GM20431 (cell line): ENCODE measurements around the gene PBLD.
"Not testable (repeated sequence)": the region's sequence is repeated elsewhere in the genome, so short reads cannot be mapped to it uniquely, and the experiment has no call there.

Experiments
- in situ Hi-C: fragments of 300-500 bp; cut with MseI, MboI; formaldehyde crosslinking; loops from one replicate; pipeline ENCODE4 v1.15.0; 2020; ENCODE audit warnings: low sequenced_read_pairs; ENCODE audit not compliant: unreplicated experiment

Gene PBLD

DNA sequence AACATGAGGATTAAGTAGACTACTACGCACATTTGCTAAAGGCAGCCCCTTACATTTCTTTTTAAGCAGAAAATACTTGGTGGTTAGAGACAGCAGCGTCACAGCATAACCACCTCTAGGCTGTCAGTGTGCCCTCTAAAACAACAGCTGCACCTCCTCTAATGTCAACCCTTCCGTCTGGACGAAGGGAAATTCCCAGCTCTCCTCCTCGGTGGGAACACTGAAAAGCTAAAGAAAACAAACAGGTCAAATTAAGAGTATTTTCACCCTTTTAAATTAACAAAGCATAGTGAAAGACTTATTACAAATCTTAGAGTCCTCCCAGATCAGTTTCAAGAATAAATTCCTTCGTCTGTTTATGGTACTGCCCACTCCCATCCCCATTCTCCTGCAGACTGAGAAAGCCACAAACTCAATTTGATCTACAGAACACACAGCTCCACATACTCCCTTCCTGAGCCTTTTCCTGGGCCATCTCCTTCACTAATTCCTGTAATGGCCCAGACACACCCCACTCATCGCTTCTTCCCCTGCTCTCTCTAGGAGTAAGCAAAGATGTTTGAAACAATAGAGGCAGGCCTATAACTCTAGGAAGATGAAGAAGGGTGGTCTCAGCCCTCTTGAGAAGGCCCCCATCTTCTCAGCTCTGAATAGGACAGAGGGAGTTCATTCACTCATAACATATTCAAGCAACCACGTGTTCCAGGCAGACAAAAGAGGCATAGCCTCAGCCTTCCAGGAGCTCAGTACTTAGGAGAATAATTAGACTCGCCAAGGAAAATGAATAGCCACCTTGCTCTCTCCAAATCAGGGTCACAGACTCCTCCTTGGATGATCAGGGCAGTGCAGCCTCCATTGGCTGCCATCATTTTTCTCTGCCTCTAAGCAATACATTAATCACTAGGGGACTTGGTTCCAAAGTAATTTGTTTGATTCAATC lies 48.4 kb downstream of the PBLD start:
- in situ Hi-C loops: no loop called here

DNA sequence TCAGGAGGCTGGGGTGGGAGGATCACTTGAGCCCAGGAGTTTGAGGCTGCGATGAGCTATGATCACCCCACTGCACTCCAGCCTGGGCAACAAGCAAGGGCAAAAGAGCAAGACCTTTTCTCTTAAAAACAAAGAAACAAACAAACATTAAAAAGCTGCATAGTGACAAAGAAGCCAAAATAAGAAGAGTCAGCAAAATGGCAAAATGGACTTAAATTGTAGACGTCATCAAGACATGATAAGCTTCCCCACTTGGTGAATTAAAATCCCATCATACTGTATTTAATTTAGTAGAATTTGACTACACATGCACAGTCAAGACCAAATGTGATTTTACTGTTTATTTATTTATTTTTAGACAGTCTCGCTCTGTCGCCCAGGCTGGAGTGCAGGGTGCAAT lies 52.0 kb downstream of the PBLD start:
- in situ Hi-C loops: no loop called here

DNA sequence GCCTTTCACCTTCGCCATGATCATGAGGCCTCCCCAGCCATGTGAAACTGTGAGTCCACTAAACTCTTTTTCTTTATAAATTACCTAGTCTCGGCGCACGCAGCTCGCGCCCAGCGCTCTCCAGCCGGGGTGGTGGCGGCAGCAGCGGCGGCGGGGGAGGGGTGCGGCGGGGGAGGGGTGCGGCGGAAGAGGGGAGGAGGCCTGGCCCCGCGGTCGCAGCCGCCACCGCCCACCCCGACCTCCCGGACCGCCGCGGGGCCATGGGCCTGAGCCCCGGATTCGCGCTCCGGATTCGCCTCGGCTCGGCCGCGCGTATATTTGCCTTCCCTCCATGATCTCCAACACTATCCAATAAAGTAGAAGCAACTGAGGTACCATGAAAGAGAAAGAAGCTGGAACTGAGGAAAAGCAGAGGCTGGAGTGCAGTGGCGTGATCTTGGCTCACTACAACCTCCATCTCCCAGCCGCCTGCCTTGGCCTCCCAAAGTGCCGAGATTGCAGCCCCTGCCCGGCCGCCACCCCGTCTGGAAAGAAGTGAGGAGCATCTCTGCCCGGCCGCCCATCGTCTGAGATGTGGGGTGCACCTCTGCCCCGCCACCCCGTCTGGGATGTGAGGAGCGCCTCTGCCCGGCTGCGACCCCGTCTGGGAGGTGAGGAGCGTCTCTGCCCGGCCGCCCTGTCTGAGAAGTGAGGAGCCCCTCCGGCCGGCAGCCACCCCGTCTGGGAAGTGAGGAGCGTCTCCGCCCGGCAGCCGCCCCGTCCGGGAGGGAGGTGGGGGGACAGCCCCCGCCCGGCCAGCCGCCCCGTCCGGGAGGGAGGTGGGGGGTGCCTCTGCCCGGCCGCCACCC lies 53.6 kb downstream of the PBLD start:
- in situ Hi-C loops: not testable (repeated sequence)

DNA sequence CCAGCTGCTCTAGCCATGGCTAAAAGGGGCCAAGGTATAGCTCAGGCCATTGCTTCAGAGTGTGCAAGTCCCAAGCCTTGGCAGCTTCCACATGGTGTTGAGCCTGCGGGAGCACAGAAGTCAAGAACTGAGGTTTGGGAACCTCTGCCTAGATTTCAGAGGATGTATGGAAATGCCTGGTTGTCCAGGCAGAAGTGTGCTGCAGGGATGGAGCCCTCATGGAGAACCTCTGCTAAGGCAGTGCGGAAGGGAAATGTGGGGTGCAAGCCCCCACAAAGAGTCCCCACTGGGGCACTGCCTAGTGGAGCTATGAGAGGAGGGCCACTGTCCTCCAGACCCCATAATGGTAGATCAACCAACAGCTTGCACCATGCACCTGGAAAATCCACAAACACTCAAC lies 54.9 kb downstream of the PBLD start:
- in situ Hi-C loops: not testable (repeated sequence)

DNA sequence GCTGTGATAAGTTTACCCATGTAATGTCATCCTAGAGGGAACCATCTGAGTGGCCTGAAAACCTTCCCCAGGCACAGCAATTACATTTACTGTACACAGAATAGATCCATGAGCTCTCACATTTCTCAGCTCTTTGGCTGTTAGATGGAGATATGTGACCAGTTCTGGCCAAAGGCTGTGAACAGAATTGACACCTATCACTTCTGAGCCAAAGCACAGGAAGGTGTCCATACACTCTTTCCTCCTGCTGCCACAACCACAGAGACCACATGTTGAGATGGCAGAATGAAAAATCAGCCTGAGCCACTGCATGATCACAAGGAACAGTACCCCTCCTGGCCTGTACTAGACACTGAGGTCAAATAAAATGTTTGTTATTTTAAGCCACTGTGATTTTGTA lies 56.5 kb downstream of the PBLD start:
- in situ Hi-C loops: no loop called here

DNA sequence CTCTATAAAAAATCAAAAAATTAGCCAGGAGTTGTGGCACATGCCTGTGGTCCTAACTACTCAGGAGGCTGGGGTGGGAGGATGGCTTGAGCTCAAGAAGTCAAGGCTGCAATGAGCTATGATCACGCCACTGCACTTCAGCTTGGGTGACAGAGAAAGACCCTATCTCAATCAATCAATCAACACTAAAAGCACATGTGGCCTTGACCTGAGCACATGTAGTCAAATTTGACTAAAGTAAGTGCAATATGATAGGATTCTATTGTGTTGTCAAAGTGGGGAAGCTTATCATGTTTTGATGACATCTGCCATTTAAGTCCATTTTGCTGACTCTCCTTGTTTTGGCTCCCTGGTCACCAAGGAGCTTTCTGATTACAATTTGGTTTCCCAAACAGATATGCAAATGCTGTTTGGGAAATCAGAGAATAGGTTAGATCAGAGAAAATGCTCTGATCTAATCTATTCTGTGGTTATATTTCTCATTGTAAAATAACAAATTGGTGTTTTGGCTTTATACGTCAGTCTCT lies 57.1 kb downstream of the PBLD start:
- in situ Hi-C loops: no loop called here

DNA sequence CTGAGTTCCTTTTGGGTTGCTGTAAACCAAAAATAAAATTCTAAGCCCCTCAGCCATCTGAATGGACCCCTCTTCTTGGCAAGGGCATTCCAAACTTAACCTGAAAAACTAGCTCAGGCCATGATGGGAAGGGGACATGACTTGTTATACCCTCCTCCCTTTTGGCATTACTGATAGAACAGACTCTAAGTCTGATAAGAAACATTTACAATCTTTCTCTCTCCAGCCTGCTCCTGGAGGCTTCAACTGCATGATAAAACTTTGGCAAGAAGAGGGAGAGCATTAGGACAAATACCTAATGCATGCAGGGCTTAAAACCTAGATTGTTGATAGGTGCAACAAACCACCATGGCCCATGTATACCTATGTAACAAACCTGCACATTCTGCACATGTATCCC lies 59.9 kb downstream of the PBLD start:
- in situ Hi-C loops: no loop called here

DNA sequence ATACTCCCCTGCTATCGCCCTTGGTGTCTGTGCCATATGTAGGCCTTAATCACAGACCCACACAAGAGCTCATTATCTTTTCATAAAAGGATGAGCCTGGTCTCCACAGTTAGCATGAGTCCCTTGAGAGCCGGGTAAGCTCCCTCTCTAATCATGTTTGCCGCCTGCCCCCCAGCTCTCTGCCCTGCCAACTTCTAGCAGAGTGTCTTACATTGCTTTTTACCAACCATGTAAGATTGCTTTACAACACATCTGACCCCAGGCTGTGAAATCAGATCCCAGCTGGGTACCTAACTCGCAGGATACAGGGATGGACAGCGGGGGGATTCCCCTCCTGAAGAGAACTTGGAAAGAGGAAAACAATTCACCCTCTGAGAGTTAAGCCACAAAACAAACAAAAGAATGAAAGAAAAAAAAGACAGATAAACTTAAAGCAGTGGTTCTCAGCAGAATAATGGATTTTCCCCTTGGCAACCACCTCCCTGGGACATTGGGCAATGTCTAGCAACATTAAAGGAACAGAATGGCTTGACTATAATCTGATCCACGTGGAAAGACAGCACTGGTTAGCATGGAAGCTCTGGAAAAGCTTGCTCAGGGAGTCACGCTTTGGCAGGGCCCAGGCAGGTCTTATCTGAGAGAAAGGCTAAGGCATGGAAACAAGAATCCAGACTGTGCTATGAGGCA lies 61.4 kb downstream of the PBLD start:
- in situ Hi-C loops: no loop called here

DNA sequence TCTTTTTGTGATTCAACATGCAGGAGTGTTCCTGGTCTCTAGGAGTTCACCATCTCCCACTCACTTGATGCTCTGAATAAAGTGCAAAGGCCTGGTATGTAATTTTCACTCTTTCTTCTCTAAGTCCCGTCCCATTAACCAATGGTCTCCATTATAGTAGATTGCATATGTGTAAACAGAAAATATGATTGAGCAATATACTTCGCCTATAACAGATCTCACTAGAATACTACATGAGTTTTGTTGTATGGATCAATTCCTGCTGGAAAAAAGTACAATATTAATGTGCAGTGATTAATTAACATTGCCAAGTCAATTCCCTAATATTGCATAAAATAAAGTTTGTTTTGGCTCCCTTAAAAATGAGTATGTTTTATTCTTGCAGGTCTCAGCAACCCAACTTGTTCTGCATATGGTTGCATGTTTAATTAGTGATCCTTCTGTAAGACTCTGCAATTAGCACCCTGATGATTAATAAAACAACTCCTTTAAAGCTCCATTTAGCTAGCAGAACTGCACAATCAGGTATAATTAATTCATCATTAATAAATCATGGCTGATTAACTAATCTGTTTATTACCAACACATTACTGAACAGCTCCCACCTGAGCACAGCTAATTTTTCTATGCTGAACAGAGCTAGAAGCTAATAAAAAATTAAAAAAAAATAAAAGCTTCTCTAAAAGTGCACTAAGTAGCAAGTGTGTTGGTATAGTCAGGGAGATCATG lies 63.0 kb downstream of the PBLD start:
- in situ Hi-C loops: no loop called here

DNA sequence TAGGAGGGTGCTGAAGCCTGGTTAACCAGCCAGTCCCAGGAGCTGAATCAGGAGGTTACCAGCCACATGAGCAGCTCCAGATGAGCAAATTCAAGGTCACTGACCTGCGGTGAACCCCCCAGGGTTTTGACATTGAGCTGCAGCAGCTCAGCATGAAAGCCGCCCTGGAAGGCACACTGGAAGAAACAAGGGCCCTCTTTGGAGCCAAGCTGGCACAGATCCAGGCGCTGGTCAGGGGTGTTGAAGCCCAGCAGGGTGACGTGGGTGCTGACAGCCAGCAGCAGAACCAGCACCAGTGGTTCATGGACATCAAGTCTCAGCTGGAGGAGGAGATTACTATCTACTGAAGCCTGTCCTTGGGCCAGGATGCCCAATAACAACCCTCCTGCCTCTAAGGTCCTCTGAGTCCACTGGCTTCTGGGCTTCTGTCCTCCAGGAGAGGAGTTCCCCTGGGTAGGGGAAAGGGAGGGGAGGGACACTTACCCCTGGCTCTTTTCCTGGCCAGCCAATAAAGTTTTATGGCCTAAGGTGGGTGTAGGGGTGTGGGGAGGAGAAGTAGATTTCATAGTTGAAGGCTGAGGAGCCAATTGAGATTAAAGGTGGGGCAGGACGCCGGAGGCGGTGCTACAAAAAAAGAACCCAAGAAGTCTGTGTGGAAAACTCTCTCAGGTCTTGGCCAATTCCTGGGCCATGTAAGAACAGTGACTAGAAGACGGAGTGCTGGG lies 71.4 kb downstream of the PBLD start:
- in situ Hi-C loops: no loop called here

DNA sequence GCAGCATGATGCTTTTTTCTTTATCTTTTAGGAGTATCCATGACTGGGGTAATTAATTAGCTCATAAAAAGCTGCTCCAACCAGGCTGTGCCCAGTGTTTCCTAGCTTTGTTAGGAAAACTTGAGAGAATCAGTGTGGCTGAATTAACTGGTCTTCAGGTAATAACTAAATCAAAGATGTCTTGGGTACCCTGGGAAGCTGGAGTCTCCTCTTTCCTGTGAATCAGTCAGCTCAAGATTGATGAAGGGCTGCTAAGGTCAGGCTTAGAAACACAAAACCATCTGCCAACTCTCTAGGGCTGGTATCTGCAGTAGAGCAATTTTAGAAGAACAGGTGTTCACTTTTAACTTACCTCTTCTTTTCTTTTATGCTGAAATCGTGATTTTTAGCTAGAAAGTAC lies 79.4 kb downstream of the PBLD start:
- in situ Hi-C loops: no loop called here

DNA sequence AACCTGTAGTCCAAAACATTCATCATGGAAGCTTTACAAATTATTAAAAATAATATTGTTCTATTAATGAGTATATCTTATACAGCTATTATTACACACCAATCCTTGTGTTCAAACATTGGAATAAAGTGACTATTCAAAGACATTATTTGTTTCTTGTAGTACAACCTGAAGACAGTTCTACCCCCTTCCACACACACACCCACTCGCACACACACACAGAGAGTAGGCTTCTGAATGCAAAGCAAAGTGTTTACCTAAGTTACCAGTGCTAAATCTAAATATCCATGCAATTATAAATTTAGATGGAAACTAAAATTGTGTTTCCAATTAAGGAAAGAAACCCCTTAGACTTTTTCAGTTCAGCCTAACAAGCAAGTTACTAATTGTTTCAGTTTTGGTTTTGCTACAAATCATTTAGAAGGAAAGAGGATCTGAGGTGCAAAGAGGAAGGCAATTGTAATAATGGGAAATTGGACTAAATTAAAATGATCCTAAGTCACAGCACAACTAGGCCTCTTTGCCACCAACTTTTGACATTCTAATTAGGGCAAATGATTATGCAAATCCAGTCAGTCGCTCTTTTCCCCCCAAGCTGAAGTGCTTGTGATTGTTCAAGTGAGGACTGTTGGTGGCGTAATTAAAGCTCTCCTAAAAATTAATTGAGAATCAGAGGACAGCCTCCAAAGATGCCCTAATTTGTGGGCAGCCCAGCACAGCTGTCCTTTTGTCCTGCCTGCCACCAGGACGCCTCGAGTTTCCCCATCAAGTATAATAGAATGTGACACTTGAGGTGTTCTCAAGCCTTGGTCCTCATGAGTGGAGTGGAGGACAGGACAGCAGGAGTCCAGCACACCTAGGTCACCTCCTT lies 80.9 kb downstream of the PBLD start:
- in situ Hi-C loops: no loop called here

DNA sequence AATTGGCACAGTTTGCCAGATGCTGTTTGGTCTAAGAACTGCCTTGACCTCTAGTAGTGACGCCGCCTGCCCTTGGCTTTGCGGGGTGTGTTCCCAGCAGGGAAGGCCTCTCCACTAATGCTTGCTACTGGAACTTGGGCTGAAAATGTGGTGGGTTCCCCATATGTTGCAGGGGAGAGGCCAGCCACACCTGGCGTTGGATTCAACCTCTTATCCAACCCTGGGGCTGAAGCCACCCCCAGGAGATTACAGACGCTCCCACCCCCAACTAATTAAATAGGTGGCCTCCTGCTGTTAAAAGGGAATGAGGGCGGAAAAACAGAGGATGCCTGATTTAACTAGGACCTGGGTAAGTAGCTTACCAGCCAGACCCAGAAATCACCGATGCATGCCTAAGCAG lies 81.6 kb downstream of the PBLD start:
- in situ Hi-C loops: no loop called here

DNA sequence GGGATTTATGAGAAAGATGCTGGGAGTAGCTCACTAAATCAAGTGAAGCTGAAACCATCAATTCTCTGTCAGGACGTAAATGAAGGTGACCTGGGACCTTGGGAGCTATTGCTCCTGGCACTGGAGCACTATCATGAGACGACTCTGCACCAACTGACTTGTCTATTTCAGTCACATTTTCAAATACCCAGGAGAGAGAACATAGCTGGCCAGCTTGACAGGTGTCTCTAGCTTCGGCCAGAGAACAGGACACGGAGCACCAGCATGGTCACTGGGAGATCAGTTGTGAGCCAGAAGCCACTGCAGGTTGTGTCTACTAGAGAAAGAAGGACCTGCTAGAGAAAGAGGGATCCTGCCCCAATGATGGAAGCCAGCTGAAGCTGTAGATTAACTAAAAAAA lies 83.4 kb downstream of the PBLD start:
- in situ Hi-C loops: no loop called here

DNA sequence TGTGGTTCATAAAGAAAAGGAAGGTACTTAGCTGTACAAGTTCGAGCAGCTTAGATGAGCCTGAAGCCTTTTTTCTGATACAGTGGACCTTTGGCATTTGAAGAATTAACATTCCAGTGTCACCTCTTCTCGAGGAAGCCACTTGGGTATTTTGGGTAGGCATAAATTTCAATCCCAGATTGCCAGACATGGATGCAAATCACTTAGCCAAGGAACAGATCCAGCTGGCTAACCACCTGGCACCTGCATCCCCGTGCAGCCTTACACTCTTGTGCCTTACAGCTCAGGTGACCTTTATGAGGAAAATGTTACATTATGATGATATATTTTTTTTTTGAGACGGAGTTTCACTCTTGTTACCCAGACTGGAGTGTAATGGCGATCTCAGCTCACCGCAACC lies 84.8 kb downstream of the PBLD start:
- in situ Hi-C loops: no loop called here

DNA sequence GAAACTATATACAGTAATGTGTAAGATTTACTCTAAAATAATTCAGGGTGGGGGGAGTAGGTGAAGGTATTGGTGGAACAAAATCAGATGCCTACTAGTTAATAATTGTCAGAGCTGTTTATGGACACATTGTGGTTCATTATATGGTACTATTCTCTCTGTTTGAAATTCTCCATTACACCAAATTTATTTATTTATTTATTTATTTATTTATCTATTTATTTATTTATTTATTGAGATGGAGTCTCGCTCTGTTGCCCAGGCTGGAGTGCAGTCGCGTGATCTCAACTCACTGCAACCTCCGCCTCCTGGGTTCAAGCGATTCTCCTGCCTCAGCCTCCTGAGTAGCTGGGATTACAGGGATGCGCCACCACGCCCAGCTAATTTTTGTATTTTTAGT lies 86.3 kb downstream of the PBLD start:
- in situ Hi-C loops: not testable (repeated sequence)

DNA sequence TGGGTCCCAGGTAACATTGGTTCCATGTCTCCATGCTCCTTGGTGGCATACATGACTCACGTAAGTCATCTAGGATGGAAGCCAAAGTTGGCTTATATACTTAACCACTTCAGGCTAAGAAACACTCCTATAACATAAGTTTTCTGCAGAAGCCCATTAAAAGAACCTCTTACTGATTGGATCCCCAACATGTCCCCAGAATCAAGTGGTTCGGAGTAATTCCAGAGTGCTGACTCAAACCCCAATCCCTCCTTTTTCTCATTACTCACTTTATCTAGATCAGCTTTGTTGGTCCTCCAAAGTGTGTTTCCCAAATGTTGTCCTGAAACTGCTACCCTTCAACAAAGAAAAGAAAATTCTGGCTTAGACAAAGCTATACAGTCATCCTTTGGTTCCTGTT lies 90.7 kb downstream of the PBLD start:
- in situ Hi-C loops: no loop called here

DNA sequence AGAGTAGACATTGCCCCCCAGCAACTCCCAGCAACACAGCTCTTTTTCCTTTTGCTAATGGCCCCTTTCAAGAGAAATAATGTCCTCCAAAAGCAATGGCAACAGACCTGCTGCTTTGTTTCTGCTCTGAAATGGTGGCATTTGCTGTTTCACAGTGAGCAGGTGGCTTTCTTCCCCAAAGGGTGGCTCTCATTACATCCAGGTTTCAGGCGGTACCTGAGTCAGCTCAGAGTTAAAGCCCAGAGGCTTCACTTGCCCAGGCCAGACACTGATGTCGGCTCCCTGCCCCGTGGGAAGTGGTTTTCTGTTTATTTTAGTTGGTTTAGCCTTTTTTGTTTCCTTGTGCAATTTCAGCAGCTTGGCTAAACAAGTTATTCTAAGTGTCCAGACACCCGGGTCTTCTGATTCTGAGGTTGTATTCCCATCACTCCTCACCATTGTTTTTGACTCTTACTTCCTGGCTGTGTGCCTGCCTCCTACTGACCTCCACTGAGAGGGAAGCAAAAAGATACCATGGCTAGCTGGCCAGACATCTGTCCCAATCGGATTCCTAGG lies 93.1 kb downstream of the PBLD start:
- in situ Hi-C loops: no loop called here
